Fibroblast of gingiva (primary cell): Measurements from ENCODE around the gene ZCWPW1.
"Not testable (repeated sequence)": the region's sequence is repeated elsewhere in the genome, so short reads cannot be mapped to it uniquely, and the experiment has no call there.

Experiments
- DNase-seq: peaks from one replicate; pipeline ENCODE4 v3.0.0-alpha.2; 2011; ENCODE audit warnings: low read depth

ZCWPW1 gene

DNA sequence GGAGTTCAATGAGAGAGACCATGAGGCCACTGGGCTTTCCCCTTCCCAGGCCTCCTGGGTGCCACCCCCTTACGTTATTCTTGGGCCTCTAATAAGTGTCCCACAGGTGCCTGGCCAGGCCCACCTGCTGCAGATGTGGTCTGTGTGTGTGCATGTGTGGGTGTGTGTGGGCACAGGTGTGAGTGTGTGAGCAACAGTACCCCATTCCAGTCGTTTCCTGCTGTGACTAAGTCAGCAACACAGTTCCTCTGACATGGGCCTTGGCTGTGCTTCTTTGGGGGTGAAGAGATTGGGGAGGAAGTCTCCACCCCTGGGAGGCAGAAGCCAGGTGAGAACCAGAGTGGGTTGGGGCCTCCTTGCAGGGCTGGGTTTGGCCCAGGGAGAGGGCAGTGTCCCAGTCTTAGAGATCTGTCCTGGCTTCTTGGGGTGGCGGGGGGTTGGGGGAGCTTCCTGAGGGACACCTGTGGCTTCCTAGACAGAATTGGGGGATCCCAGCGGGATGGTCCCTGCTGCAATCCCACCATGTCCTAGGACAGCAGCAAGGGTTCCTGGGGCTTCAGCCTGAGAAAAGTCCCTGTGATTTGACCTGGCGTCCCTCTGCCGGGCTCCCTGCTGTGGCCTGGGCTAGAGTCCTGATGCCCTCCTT is 74.7 kb downstream of the ZCWPW1 start:
- DNase-seq: no peak

DNA sequence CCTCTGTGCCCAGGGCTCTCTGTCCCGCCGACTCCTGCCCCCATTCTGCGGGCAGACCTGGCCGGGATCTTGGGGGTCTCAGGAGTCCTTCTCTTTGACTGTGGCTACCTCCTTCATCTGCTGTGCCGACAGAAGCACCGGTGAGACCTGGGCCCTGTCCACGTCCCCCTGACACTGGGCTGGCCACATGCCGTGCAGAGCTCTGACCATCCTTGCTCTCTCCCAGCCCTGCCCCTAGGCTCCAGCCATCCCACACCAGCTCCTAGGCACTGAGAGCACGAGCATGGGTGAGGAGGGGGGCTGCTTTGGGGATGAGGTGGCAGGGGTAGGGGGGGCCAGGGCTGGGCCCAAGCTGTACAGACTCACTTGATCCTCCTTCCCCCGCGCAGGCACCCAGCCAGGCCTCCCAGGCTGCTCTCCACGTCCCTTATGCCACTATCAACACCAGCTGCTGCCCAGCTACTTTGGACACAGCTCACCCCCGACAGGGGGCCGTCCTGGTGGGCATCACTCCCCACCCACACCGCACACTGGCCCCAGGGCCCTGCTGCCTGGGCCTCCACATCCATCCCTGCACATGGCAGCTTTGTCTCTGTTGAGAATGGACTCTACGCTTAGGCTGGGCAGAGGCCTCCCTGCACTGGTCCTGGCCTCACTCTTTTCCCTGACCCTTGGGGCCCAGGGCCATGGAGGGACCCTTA is 75.4 kb downstream of the ZCWPW1 start:
- DNase-seq: no peak

DNA sequence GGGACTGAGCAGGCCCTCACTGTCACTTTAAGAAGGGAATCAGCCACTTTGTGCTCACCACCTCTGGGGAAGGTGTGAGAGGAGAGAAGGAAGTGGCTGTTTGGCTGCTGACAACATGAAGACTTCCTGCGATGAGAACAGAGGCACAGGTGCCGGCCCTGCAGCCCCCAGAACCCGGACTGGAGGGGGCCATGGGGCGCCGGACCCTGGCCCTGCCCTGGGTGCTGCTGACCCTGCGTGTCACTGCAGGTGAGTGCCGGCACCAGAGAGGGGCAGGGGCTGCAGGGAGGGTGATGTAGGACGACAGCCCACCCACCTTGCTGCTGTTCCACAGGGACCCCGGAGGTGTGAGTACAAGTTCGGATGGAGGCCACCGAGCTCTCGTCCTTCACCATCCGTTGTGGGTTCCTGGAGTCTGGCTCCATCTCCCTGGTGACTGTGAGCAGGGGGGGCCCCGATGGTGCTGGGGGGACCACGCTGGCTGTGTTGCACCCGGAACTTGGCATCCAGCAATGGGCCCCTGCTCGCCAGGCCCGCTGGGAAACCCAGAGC is 76.2 kb downstream of the ZCWPW1 start:
- DNase-seq: not testable (repeated sequence)

DNA sequence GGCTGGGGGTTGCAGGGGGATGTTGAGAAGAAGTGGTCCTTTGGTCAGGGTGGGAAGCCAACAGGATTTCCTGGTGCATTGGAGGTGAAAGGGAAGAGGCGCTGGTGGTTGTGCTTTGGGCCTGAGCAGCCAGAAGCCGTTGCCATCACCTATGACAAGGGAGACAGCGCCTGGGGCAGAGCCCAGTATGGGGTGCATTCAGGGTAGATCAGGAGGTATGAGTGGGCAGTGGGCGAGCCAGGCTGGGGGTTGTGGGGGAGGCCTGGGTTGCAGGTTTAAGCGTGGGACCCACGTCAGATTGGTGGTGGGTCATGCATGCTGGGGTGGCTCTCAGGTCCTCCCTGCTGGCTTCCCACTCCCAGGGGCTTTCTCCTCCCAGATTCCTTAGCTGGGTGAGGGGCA is 76.8 kb downstream of the ZCWPW1 start:
- DNase-seq: no peak
